Activated T-helper 2 cell treated with anti-CD3 and anti-CD28 coated beads, Interferon-gamma antibody, Interleukin-2, Interleukin-4, amounts not matched to agents 10 μg/mL and 5 μg/mL and 100 μg/mL, durations not matched to agents 14 hours and 24 hours and 36 hours (primary cell): ENCODE data around the gene SNAP29. TPM values are rescaled to one million over a fixed set of nuclear protein-coding genes. Genes with fewer than 3 reads are reported as not detected.
"Not testable (repeated sequence)": the region's sequence is repeated elsewhere in the genome, so short reads cannot be mapped to it uniquely, and the experiment has no call there.

ENCODE experiments used
- DNase-seq: peaks from one replicate; pipeline ENCODE4 v3.0.0; 2021; ENCODE audit warnings: low spot score
- H3K27ac Mint-ChIP-seq: one replicate; pipeline ENCODE4 v1.8.0; 2021; ENCODE audit warnings: mixed read lengths
- H3K27me3 Mint-ChIP-seq: one replicate; pipeline ENCODE4 v1.8.0; 2021; ENCODE audit warnings: low read depth, mixed read lengths
- H3K36me3 Mint-ChIP-seq: one replicate; pipeline ENCODE4 v1.8.0; 2021; ENCODE audit warnings: low read depth, mixed read lengths
- H3K4me1 Mint-ChIP-seq: one replicate; pipeline ENCODE4 v1.8.0; 2021; ENCODE audit warnings: low read depth, mixed read lengths
- H3K4me3 Mint-ChIP-seq: one replicate; pipeline ENCODE4 v1.8.0; 2021; ENCODE audit warnings: low read depth, mild to moderate bottlenecking, moderate library complexity, mixed read lengths
- H3K9me3 Mint-ChIP-seq: one replicate; pipeline ENCODE4 v1.8.0; 2021; ENCODE audit warnings: mixed read lengths
- intact Hi-C: fragments of 100-400 bp; cut with micrococcal nuclease; formaldehyde crosslinking; loops from one replicate; pipeline ENCODE4 v1.15.1; 2023
- total RNA-seq: library from RNA; stranded (reverse); gene quantifications from 2 replicates; pipeline ENCODE4 v1.2.3, GENCODE V29; 2022

Gene SNAP29
- total RNA-seq, 1 donor from 2014 or later: 31.4 TPM

DNA sequence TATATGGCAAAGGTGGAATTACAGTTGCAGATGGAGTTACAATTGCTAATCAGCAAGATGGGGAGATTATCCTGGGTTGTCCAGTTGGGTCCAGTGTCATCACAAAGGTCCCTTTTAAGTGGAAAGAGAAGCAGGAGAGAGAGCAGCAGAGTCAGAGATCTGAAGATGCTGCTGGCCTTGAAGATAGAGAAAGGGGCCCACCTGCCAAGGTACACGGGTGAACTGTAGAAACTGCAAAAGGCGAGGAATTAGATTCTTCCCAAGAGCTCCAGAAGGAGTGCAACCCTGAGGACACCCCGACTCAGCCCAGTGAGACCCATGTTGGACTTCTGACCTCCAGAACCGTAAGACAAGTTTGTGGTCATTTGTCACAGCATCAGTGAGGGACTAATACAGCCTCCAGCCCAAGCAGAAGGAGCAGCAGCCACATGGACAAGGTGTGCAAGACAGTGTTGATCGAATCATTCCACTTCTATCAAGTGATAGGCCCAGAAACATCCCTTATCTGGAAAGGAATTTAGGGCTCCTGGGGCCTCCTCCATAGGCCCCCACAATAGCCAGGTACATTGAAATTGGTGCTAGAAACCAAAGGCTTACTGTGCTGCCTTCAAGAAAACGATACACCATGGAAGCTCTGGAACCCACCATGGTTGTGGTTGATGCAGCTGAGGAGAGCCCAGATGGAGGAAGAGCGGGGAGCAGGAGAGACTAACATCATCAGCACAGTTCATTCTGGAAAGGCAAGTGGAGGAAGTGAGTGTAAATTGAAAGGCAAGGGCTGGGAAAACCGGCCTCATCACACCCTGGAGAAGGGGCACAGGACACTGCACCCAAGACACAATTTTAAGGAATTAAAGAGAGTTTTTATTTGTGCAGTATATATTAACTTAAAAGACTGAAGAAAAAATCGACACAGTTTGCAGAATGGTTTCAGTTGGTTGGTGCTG lies 23.3 kb downstream of the SNAP29 start:
- peaks cover 33% of the 10 kb centered on the region for H3K36me3 Mint-ChIP-seq
- no peaks in the 10 kb centered on the region for H3K9me3 Mint-ChIP-seq
- no peak overlapping the region for H3K27ac Mint-ChIP-seq
- no peaks in the 10 kb centered on the region for H3K4me1 Mint-ChIP-seq
- intact Hi-C loops: no loop called here
- H3K27me3 Mint-ChIP-seq: no peaks in the 10 kb centered on the region
- DNase-seq: no peak
- no peak overlapping the region for H3K4me3 Mint-ChIP-seq

GRCh38 chr22:20882855-20883254 lies 24.0 kb downstream of the SNAP29 start:
- H3K4me3 Mint-ChIP-seq: no peak overlapping the region
- peaks cover 35% of the 10 kb centered on the region for H3K36me3 Mint-ChIP-seq
- no peak overlapping the region for H3K27ac Mint-ChIP-seq
- no peak for DNase-seq
- H3K27me3 Mint-ChIP-seq: no peaks in the 10 kb centered on the region
- no peaks in the 10 kb centered on the region for H3K9me3 Mint-ChIP-seq
- intact Hi-C loops: no loop called here
- no peaks in the 10 kb centered on the region for H3K4me1 Mint-ChIP-seq

DNA sequence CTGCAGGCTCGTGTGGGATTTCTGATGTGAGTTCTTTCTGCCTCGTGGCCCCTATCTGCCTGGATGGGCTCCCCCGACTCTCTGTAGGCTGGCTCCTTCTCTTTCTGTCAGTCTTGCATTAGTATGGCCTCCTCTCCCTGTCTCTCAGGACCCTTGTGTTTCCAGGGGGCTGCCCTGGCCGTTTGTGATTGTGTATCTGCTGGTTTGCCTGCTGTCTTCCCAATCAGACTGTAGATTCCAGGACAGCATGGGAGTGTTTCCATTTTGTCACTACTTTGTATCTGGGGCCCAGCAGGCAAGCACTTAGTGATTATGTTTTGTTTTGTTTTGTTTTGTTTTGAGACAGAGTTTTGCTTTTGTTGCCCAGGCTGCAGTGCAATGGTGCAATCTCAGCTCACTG lies 25.6 kb downstream of the SNAP29 start:
- Mint-ChIP-seq H3K27me3 (no peaks in the 10 kb centered on the region), H3K4me1 (no peaks in the 10 kb centered on the region), H3K27ac (no peak overlapping the region), H3K4me3 (no peak overlapping the region), H3K9me3 (no peaks in the 10 kb centered on the region), H3K36me3 (peaks cover 38% of the 10 kb centered on the region)
- DNase-seq: no peak
- intact Hi-C loops: no loop called here

GRCh38 chr22:20885017-20885556 lies 26.3 kb downstream of the SNAP29 start:
- peaks cover 43% of the 10 kb centered on the region for H3K36me3 Mint-ChIP-seq
- H3K4me1 Mint-ChIP-seq: no peaks in the 10 kb centered on the region
- intact Hi-C loops: no loop called here
- no peak for DNase-seq
- no peak overlapping the region for H3K4me3 Mint-ChIP-seq
- H3K27me3 Mint-ChIP-seq: no peaks in the 10 kb centered on the region
- no peaks in the 10 kb centered on the region for H3K9me3 Mint-ChIP-seq
- H3K27ac Mint-ChIP-seq: no peak overlapping the region

DNA sequence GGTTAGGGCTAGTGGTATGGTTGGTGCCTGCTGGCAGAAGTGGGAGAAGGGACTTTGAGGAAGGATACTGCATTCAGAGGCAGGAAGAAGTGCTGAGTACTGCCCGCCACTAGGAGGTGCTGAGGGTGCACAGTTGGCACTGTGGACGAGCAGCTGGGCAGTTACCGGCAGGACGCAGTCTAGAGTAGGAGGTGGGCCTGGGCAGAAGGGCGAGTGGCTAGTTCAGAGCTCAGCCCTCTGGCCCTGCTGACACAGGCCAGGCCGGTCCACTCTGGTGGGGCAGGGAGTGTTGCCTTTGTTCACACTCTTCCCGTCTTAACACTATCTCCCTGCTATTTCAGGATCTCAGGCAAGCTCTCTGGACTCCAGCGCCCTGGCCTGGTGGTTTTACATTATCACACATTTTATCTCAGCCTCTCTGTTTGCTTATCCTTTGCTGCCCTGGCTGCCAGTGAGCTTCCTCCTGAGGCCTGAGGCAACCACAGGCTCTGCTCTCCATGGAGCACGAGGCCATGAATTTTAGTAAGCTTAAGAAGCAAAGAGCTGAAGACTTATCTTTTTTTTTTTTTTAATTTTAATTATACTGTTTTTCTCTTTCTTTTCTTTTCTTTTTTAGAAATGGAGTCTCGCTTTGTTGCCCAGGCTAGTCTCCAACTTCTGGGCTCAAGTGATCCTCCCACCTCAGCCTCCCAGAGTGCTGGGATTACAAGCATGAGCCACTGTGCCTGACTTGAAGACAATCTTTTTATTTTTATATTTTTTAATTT lies 26.9 kb downstream of the SNAP29 start:
- Mint-ChIP-seq H3K4me1 (no peaks in the 10 kb centered on the region), H3K9me3 (no peaks in the 10 kb centered on the region), H3K27me3 (no peaks in the 10 kb centered on the region), H3K36me3 (peaks cover 41% of the 10 kb centered on the region), H3K27ac (no peak overlapping the region), H3K4me3 (no peak overlapping the region)
- DNase-seq: peak; percentile 13
- intact Hi-C loops: no loop called here

GRCh38 chr22:20887375-20887774 lies 28.6 kb downstream of the SNAP29 start:
- intact Hi-C loops: no loop called here
- Mint-ChIP-seq H3K36me3 (peaks cover 37% of the 10 kb centered on the region), H3K27me3 (no peaks in the 10 kb centered on the region), H3K27ac (no peak overlapping the region), H3K4me3 (no peak overlapping the region), H3K9me3 (no peaks in the 10 kb centered on the region), H3K4me1 (no peaks in the 10 kb centered on the region)
- DNase-seq: no peak

GRCh38 chr22:20889025-20889704 lies 30.4 kb downstream of the SNAP29 start:
- intact Hi-C loops: no loop called here
- Mint-ChIP-seq H3K27me3 (no peaks in the 10 kb centered on the region), H3K4me1 (no peaks in the 10 kb centered on the region), H3K36me3 (peaks cover 27% of the 10 kb centered on the region), H3K27ac (no peak overlapping the region), H3K4me3 (no peak overlapping the region), H3K9me3 (no peaks in the 10 kb centered on the region)
- no peak for DNase-seq

GRCh38 chr22:20889904-20890540 lies 31.2 kb downstream of the SNAP29 start:
- Mint-ChIP-seq H3K27me3 (no peaks in the 10 kb centered on the region), H3K4me1 (no peaks in the 10 kb centered on the region), H3K36me3 (peaks cover 22% of the 10 kb centered on the region), H3K4me3 (no peak overlapping the region), H3K9me3 (no peaks in the 10 kb centered on the region), H3K27ac (no peak overlapping the region)
- DNase-seq: no peak
- intact Hi-C loops: no loop called here

- Mint-ChIP-seq H3K27me3 (peaks cover 3% of the 10 kb centered on the region), H3K27ac (no peak overlapping the region), H3K4me1 (no peaks in the 10 kb centered on the region), H3K36me3 (peaks cover 13% of the 10 kb centered on the region), H3K4me3 (no peak overlapping the region), H3K9me3 (no peaks in the 10 kb centered on the region)
- no peak for DNase-seq
- intact Hi-C loops: no loop called here
Observed at GRCh38 chr22:20890975-20891374, 32.2 kb downstream of the SNAP29 start.

- H3K27me3 Mint-ChIP-seq, H3K27ac Mint-ChIP-seq, intact Hi-C loops, H3K4me3 Mint-ChIP-seq, DNase-seq, H3K36me3 Mint-ChIP-seq, H3K9me3 Mint-ChIP-seq, H3K4me1 Mint-ChIP-seq: not testable (repeated sequence)
Observed at GRCh38 chr22:20897737-20898136, 38.9 kb downstream of the SNAP29 start.

DNA sequence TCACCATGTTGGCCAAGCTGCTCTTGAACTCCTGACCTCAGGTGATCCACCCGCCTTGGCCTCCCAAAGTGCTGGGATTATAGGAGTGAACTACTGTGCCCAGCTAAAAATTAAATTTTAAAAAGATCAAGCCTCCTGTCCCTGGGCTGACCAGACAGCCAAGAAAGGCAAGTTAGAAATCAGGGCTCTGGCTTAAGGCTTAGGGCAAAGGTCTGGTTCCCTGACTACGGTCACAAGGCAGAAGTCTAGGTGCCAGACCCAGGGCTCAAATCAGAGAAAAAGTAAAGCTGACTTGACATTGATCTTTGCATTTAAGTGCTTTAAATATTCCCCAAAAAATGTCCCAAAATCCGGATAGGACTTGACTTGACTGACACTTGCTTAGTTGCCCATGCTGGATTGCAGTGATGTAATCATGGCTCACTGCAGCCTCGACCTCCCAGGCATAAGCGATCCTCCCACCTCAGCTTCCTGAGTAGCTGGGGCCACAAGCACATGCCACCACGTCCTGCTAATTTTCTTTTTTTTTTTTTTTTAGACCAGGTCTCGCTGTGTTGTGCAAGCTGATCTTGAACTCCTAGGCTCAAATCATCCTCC lies 41.1 kb downstream of the SNAP29 start:
- intact Hi-C loops: no loop called here
- no peak for DNase-seq
- H3K36me3 Mint-ChIP-seq: no peaks in the 10 kb centered on the region
- H3K27me3 Mint-ChIP-seq: peaks cover 8% of the 10 kb centered on the region
- no peak overlapping the region for H3K27ac Mint-ChIP-seq
- H3K4me1 Mint-ChIP-seq: no peaks in the 10 kb centered on the region
- H3K9me3 Mint-ChIP-seq: no peaks in the 10 kb centered on the region
- no peak overlapping the region for H3K4me3 Mint-ChIP-seq
